Smooth muscle cell (in vitro differentiated cells): ENCODE data around the gene PTPRM. TPM values are rescaled to one million over a fixed set of nuclear protein-coding genes. Genes with fewer than 3 reads are reported as not detected.

Experiments
- DNase-seq: peaks from one replicate; lab custom pipeline; 2025; ENCODE audit not compliant: unreplicated experiment; lab: John Stamatoyannopoulos, UW
- H2AFZ ChIP-seq: fragments of 200-600 bp; sonication (generic); 2 replicates; pipeline ENCODE4 v1.6.0; 2016; ENCODE audit warnings: antibody characterized with exemption, low read depth, mild to moderate bottlenecking
- H3F3A ChIP-seq: fragments of 200-600 bp; sonication (generic); 2 replicates; pipeline ENCODE4 v1.6.0; 2017; ENCODE audit warnings: antibody characterized with exemption, low read depth
- H3K27ac ChIP-seq: fragments of 200-600 bp; sonication (generic); 2 replicates; pipeline ENCODE4 v1.5.1; 2016; ENCODE audit warnings: low read depth, mild to moderate bottlenecking
- H3K27me3 ChIP-seq: fragments of 200-600 bp; sonication (generic); 2 replicates; pipeline ENCODE4 v1.6.1; 2016; ENCODE audit warnings: low read depth, mild to moderate bottlenecking
- H3K36me3 ChIP-seq: fragments of 200-600 bp; sonication (generic); 2 replicates; pipeline ENCODE4 v1.5.1; 2016; ENCODE audit warnings: low read depth
- H3K4me1 ChIP-seq: fragments of 200-600 bp; sonication (generic); 2 replicates; pipeline ENCODE4 v1.5.1; 2016; ENCODE audit warnings: low read depth
- H3K4me2 ChIP-seq: fragments of 200-600 bp; sonication (generic); 2 replicates; pipeline ENCODE4 v1.6.0; 2016; ENCODE audit warnings: mild to moderate bottlenecking
- H3K4me3 ChIP-seq: fragments of 200-600 bp; sonication (generic); 2 replicates; pipeline ENCODE4 v1.5.1; 2016; ENCODE audit warnings: mild to moderate bottlenecking
- H3K79me2 ChIP-seq: fragments of 200-600 bp; sonication (generic); 2 replicates; pipeline ENCODE4 v1.6.0; 2016; ENCODE audit warnings: low read depth, mild to moderate bottlenecking
- H3K9ac ChIP-seq: fragments of 200-600 bp; sonication (generic); 2 replicates; pipeline ENCODE4 v1.6.0; 2016; ENCODE audit warnings: low read depth
- H3K9me3 ChIP-seq: fragments of 200-600 bp; sonication (generic); replicated peaks from 2 replicates; pipeline ENCODE4 v1.5.1; 2016; ENCODE audit warnings: low read depth
- H4K20me1 ChIP-seq: fragments of 200-600 bp; sonication (generic); 2 replicates; pipeline ENCODE4 v1.6.0; 2016; ENCODE audit warnings: low read depth
- WGBS: methylation state at CpG from one replicate; pipeline ENCODE4 v1.1.7; 2016; ENCODE audit warnings: low lambda C conversion rate; 5-methylcytosine and 5-hydroxymethylcytosine counted together
- polyA plus RNA-seq: library from polyadenylated mRNA; unstranded; fragments of >200 nt; fragmentation: Nextera tagmentation; extraction: Ambion mirVana; gene quantifications from 2 replicates; pipeline ENCODE4 v1.2.1, GENCODE V29; 2016
- total RNA-seq: library from RNA; depleted of rRNA; stranded (reverse); fragments of >200 nt; gene quantifications from 2 replicates; pipeline ENCODE4 v1.2.3, GENCODE V29; 2014
- TF ChIP-seq, protein P1 (sequence below): fragments of 200-600 bp; sonication (generic); IDR thresholded peaks from 2 replicates; pipeline ENCODE4 v1.5.1; 2017; ENCODE audit warnings: borderline replicate concordance, mild to moderate bottlenecking, antibody characterized with exemption; ENCODE audit not compliant: insufficient read depth, poor library complexity, severe bottlenecking

Gene PTPRM
- total and polyA plus RNA-seq, 2 experiments from 2014 or later: 57.5 to 115 TPM

DNA sequence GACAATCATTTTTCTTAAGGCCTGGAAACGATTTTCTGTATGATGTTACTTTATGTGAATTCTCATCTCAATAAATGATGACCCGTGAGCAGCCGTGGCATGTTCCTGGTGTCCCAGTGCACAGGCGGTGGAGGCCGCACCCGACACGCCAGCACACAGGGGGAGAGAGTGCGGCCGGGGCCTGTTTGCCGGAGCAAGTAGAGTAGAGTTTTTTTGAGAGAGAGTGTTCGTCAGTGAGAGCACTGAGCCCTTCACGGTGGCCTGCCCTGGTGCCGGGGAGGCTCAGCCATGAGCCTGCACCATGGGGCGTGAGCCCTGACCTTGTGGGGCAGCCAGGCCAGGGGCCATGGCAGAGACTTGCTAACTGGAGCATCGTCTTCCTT lies 839.7 kb downstream of the PTPRM start:
- Histone ChIP-seq H2AFZ (no peak overlapping the region), H3K79me2 (no peaks in the 10 kb centered on the region), H4K20me1 (no peaks in the 10 kb centered on the region), H3K9me3 (no peaks in the 10 kb centered on the region), H3K4me1 (no peaks in the 10 kb centered on the region), H3K36me3 (peaks cover 3% of the 10 kb centered on the region), H3K4me2 (no peak overlapping the region), H3K27me3 (no peaks in the 10 kb centered on the region), H3K4me3 (no peak overlapping the region), H3K9ac (no peak overlapping the region), H3K27ac (no peak overlapping the region), H3F3A (no peaks in the 10 kb centered on the region)
- 95% methylated on average over 15 of the region's 15 CpGs for WGBS
- no peak for DNase-seq
- TF ChIP-seq, protein P1, sequence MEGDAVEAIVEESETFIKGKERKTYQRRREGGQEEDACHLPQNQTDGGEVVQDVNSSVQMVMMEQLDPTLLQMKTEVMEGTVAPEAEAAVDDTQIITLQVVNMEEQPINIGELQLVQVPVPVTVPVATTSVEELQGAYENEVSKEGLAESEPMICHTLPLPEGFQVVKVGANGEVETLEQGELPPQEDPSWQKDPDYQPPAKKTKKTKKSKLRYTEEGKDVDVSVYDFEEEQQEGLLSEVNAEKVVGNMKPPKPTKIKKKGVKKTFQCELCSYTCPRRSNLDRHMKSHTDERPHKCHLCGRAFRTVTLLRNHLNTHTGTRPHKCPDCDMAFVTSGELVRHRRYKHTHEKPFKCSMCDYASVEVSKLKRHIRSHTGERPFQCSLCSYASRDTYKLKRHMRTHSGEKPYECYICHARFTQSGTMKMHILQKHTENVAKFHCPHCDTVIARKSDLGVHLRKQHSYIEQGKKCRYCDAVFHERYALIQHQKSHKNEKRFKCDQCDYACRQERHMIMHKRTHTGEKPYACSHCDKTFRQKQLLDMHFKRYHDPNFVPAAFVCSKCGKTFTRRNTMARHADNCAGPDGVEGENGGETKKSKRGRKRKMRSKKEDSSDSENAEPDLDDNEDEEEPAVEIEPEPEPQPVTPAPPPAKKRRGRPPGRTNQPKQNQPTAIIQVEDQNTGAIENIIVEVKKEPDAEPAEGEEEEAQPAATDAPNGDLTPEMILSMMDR: no peak

DNA sequence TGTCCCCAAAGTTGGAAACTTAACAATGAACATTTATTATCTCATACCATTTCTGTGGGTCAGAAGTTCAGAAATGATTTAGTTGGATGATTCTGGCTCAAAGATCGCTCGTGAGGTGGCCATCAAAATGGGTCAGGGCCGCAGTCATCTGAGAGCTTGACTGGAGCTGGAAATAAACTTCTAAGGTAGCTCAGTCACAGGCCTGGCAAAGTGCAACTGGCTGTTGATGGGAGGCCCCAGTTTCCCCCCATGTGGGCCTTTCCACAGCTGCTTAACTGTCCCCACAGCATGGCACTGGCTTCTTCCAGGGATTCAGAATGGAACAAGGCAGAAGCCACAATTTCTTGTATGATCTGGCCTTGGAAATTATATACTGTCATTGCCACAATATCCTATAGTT lies 842.0 kb downstream of the PTPRM start:
- Histone ChIP-seq H3K9me3 (no peaks in the 10 kb centered on the region), H3K79me2 (no peaks in the 10 kb centered on the region), H3K4me1 (no peaks in the 10 kb centered on the region), H3K36me3 (no peaks in the 10 kb centered on the region), H2AFZ (no peak overlapping the region), H3K9ac (no peak overlapping the region), H3K27me3 (no peaks in the 10 kb centered on the region), H3F3A (no peaks in the 10 kb centered on the region), H4K20me1 (no peaks in the 10 kb centered on the region), H3K27ac (no peak overlapping the region), H3K4me2 (no peak overlapping the region), H3K4me3 (no peak overlapping the region)
- DNase-seq: no peak
- WGBS: 99% methylated on average over 3 of the region's 3 CpGs
- TF ChIP-seq, protein P1: no peak

DNA sequence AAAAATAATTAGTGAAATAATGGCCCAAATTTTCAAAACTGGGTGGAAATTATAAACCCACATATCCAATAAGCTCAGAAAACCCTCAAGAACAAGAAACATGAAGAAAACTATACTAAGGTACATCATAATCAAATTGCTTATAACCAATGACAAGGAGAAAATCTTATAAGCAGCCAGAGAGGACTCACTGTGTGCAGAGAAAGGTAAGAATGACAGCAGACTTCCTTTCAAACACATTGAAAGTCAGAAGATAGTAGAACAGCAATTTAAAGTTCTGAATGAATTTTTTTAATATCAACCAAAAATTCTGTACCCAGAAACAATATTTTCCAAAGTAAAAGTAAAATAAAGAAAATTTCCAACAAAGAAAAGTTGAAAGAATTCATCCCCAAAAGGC lies 844.4 kb downstream of the PTPRM start:
- no peak for DNase-seq
- Histone ChIP-seq H3K27me3 (no peaks in the 10 kb centered on the region), H3K4me2 (no peak overlapping the region), H3K9me3 (no peaks in the 10 kb centered on the region), H3F3A (no peaks in the 10 kb centered on the region), H4K20me1 (no peaks in the 10 kb centered on the region), H2AFZ (no peak overlapping the region), H3K36me3 (no peaks in the 10 kb centered on the region), H3K79me2 (no peaks in the 10 kb centered on the region), H3K9ac (no peak overlapping the region), H3K4me1 (no peaks in the 10 kb centered on the region), H3K27ac (no peak overlapping the region), H3K4me3 (no peak overlapping the region)
- TF ChIP-seq, protein P1: no peak

DNA sequence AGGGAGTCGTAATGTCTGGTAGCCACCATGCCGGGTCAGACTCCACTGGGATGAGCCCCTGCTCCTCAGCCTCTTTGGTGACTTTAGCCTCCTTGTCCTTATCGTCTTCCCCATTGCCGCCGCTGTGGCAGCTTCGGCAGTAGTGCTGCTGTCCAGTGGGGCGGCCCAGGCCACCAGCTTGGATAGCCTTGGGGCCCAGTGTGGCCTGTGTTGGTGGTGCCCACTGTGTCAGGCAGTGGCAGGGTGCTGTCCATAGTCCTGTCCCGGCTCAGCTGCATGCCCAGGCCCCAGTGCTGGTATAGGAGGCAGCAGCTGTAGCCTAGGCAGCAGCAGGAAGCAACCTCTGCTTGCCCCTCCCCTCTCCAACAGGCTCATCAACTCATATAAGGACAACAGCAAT lies 845.0 kb downstream of the PTPRM start:
- H3K4me3 ChIP-seq: no peak overlapping the region
- no peaks in the 10 kb centered on the region for H3K4me1 ChIP-seq
- no peaks in the 10 kb centered on the region for H3K9me3 ChIP-seq
- H3K36me3 ChIP-seq: no peaks in the 10 kb centered on the region
- H3F3A ChIP-seq: peaks cover 3% of the 10 kb centered on the region
- no peak overlapping the region for H3K4me2 ChIP-seq
- no peaks in the 10 kb centered on the region for H3K79me2 ChIP-seq
- H2AFZ ChIP-seq: no peak overlapping the region
- TF ChIP-seq, protein P1: no peak
- no peak overlapping the region for H3K27ac ChIP-seq
- H3K9ac ChIP-seq: no peak overlapping the region
- no peaks in the 10 kb centered on the region for H3K27me3 ChIP-seq
- DNase-seq: no peak
- WGBS: 97% methylated on average over 8 of the region's 8 CpGs
- no peaks in the 10 kb centered on the region for H4K20me1 ChIP-seq
